Breast epithelium (tissue), 4 donors: ENCODE results near the gene STX10. TPM values are rescaled to one million over a fixed set of nuclear protein-coding genes. Genes with fewer than 3 reads are reported as not detected.
A peak's percentile ranks its signal among the peaks of the same experiment; 100 is the strongest.
"Not testable (repeated sequence)": the region's sequence is repeated elsewhere in the genome, so short reads cannot be mapped to it uniquely, and the experiment has no call there.

Source experiments
- DNase-seq, 2 donors: peaks; one replicate each; pipeline ENCODE4 v3.0.0-alpha.2; 2019; ENCODE audit warnings: low spot score in 2 of 2
- H3K27ac ChIP-seq, 2 donors: fragments of 200-600 bp; sonication (generic) in 1 of 2; one replicate each; pipeline ENCODE4 v1.5.1; 2016 to 2019; ENCODE audit warnings: mild to moderate bottlenecking in 1 of 2
- H3K27me3 ChIP-seq, 2 donors: fragments of 200-600 bp; sonication (generic) in 1 of 2; one replicate each; pipeline versions ENCODE4 v1.5.1 to v1.6.0; 2017 to 2019; ENCODE audit warnings: control low read depth in 1 of 2, mild to moderate bottlenecking in 1 of 2
- H3K36me3 ChIP-seq: fragments of 200-600 bp; one replicate; pipeline ENCODE4 v1.5.1; 2019
- H3K4me1 ChIP-seq, 2 donors: fragments of 200-600 bp; sonication (generic); one replicate each; pipeline ENCODE4 v1.5.1; 2016 to 2019; ENCODE audit warnings: control low read depth in 1 of 2
- H3K4me3 ChIP-seq, 3 donors: fragments of 200-600 bp; sonication (generic); 1 replicate in 2 of 3; 2 replicates in 1 of 3; pipeline ENCODE4 v1.5.1; 2016 to 2019; ENCODE audit warnings: mild to moderate bottlenecking in 3 of 3, moderate library complexity in 2 of 3
- H3K9me3 ChIP-seq, 2 donors: fragments of 200-600 bp; sonication (generic) in 1 of 2; one replicate each; pipeline ENCODE4 v1.5.1; 2016 to 2019; ENCODE audit warnings: control low read depth in 1 of 2
- CTCF ChIP-seq, 3 donors: fragments of 450-650 bp; IDR thresholded peaks; one replicate each; pipeline ENCODE4 v1.5.1; 2016 to 2017; ENCODE audit warnings: antibody characterized with exemption in 3 of 3, mild to moderate bottlenecking in 3 of 3, moderate library complexity in 3 of 3
- POLR2A ChIP-seq: fragments of 450-650 bp; IDR thresholded peaks from one replicate; pipeline ENCODE4 v1.6.1; 2016; ENCODE audit warnings: antibody characterized with exemption, mild to moderate bottlenecking, moderate library complexity
- POLR2AphosphoS5 ChIP-seq, 3 donors: sonication (generic); formaldehyde crosslinking; IDR thresholded peaks; one replicate each; pipeline ENCODE4 v1.6.1; 2017; ENCODE audit warnings: antibody characterized with exemption in 3 of 3
- intact Hi-C: fragments of 100-400 bp; cut with DNase I; formaldehyde crosslinking; loops from one replicate; pipeline ENCODE4 v1.15.1; 2023; ENCODE audit warnings: low total_unique reads
- total RNA-seq, 3 donors: library from RNA; depleted of rRNA; stranded (reverse); fragments of >200 nt; gene quantifications; one replicate each; pipeline ENCODE4 v1.1.0, GENCODE V29; 2016

The STX10 gene
- total RNA-seq, 3 donors from 2014 or later, result 74.6 to 78.3 (median 75.2) TPM

- TF ChIP-seq POLR2A, result no peak
- TF ChIP-seq CTCF (IDR thresholded peaks at IDR 0.05), result no peak
- TF ChIP-seq POLR2AphosphoS5 (IDR thresholded peaks at IDR 0.05), result no peak
- DNase-seq, result no peak
Measured at GRCh38 chr19:13176345-13176744, 26.2 kb upstream of the STX10 start.

GRCh38 chr19:13173139-13173737 lies 23.1 kb upstream of the STX10 start:
- intact Hi-C loops, result no loop called here
- Histone ChIP-seq H3K4me3 (no peak overlapping the region), H3K36me3 (no peaks in the 10 kb centered on the region), H3K9me3 (no peaks in the 10 kb centered on the region), H3K27ac (peak overlapping the region; percentile 68 to 87), H3K4me1 (peaks cover 0 to 6% of the 10 kb centered on the region in 2 donors), H3K27me3 (no peaks in the 10 kb centered on the region)
- no peak for DNase-seq
- no peak for TF ChIP-seq CTCF (IDR thresholded peaks at IDR 0.05)

More at GRCh38 chr19:13176345-13176744, 26.2 kb upstream of the STX10 start:
- Histone ChIP-seq H3K36me3 (no peaks in the 10 kb centered on the region), H3K27ac (no peak overlapping the region), H3K9me3 (no peaks in the 10 kb centered on the region), H3K4me3 (no peak overlapping the region), H3K27me3 (no peaks in the 10 kb centered on the region), H3K4me1 (peaks cover 0 to 6% of the 10 kb centered on the region in 2 donors)
- intact Hi-C loops, result no loop called here

DNA sequence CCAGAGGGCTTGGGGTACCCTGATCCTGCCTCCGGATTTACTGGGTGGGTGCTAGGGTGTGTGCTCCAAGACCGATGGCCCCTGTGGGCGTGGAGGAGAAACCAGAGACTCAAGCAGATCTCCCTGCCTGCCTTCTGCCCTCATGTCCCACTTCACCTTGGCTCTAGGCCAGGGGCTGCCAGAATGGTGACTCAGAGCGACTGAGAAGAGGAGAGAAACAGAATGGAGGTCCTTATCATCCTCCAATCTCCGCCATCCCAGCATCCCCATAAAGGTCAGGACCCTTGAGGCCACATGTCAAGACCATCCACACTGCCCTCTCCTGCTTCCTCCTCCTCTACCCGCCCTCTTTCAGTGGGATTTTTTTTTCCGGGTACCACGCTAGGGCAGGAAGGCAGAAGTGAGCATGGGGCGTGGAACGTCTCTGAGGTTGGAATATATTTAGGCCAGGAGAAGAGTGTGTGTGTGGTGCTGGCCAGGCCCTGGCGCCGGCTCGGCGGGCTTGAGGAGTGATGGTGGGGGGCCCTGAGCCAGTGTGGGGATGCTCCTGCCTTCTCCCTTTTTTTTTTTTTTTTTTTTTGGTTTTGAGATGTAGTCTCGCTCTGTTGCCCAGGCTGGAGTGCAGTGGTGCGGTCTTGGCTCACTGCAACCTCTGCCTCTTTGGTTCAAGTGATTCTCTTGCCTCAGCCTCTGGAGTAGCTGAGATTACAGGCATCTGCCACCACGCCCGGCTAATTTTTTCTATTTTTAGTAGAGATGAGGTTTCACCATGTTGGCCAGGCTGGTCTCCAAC lies 22.4 kb upstream of the STX10 start:
- intact Hi-C loops, result no loop called here
- DNase-seq, result peak; percentile 79 to 87
- TF ChIP-seq POLR2AphosphoS5 (IDR thresholded peaks at IDR 0.05), result peak in 1 of 3 donors; percentile 26
- TF ChIP-seq POLR2A, result no peak
- TF ChIP-seq CTCF (IDR thresholded peaks at IDR 0.05), result no peak
- Histone ChIP-seq H3K4me1 (peaks cover 0 to 6% of the 10 kb centered on the region in 2 donors), H3K9me3 (no peaks in the 10 kb centered on the region), H3K27me3 (no peaks in the 10 kb centered on the region), H3K36me3 (no peaks in the 10 kb centered on the region), H3K27ac (peak overlapping the region; percentile 68 to 87), H3K4me3 (no peak overlapping the region)

DNA sequence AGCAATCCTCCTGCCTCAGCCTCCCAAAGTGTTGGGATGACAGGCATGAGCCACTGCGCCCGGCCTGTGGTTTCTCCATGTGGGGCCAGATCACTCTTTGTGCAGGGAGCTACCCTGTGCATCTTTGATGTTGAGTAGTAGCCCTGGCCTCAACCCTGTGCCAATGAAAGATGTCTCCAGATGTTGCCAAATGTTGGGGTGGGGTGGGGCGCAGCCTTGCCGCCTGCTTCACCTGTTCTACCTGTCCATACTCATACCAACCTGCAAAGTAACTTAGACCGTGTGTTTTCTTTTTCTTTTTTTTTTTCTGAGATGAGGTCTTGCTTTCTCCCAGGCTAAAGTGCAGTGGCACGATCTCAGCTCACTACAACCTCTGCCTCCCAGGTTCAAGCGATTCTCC lies 21.0 kb upstream of the STX10 start:
- Histone ChIP-seq H3K27me3 (no peaks in the 10 kb centered on the region), H3K9me3 (no peaks in the 10 kb centered on the region), H3K4me1 (peaks cover 2 to 11% of the 10 kb centered on the region in 2 donors), H3K36me3 (no peaks in the 10 kb centered on the region), H3K4me3 (no peak overlapping the region), H3K27ac (peak overlapping the region in 1 of 2 donors; percentile 87)
- intact Hi-C loops, result no loop called here
- TF ChIP-seq CTCF (IDR thresholded peaks at IDR 0.05) (no peak), POLR2AphosphoS5 (IDR thresholded peaks at IDR 0.05) (no peak), POLR2A (no peak)
- DNase-seq, result no peak

DNA sequence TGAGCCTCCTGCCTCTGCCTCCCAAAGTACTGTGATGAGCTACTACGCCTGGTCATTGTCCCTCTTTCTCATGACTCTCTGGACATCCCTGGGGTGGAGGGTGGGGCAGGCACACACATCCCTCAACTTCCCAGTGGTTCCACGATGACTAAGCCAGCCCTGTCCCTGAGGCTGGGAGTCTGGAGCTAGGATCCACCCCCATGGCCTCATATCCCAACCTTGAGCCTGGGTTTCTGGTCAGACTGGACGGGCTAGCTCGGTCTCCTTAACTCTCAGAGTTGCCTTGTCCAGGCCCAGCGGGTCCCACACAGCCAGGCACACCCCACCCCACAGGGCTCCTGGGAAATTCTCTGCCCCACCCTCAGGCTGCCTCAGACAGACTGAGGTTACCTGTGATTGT lies 19.6 kb upstream of the STX10 start:
- peak overlapping the region; percentile 74 to 87 for H3K27ac ChIP-seq
- H3K36me3 ChIP-seq, result no peaks in the 10 kb centered on the region
- no peak overlapping the region for H3K4me3 ChIP-seq
- no peaks in the 10 kb centered on the region for H3K9me3 ChIP-seq
- no peaks in the 10 kb centered on the region for H3K27me3 ChIP-seq
- H3K4me1 ChIP-seq, result peaks cover 2 to 14% of the 10 kb centered on the region in 2 donors
- intact Hi-C loops, result no loop called here
- DNase-seq, result peak; percentile 78
- no peak for TF ChIP-seq CTCF (IDR thresholded peaks at IDR 0.05)
- peak in 1 of 3 donors; percentile 20 for TF ChIP-seq POLR2AphosphoS5 (IDR thresholded peaks at IDR 0.05)
- TF ChIP-seq POLR2A, result no peak

- DNase-seq, H3K9me3 ChIP-seq, H3K36me3 ChIP-seq, H3K4me3 ChIP-seq, intact Hi-C loops, H3K27me3 ChIP-seq: not testable (repeated sequence)
- Histone ChIP-seq H3K4me1 (peaks cover 7 to 33% of the 10 kb centered on the region in 2 donors), H3K27ac (peak overlapping the region; percentile 89 to 99)
Measured at GRCh38 chr19:13166151-13166550, 16.0 kb upstream of the STX10 start.
